IPS-11a (cell line): Measurements from ENCODE around the gene EPN2.

Experiments used
- H3K4me3 ChIP-seq: one replicate; pipeline ENCODE4 v1.5.1; 2013; ENCODE audit warnings: low read depth, low read length, control low read depth

Gene EPN2

GRCh38 chr17:19291646-19292376, 54.6 kb downstream of the EPN2 start:
- no peak overlapping the region for H3K4me3 ChIP-seq

- no peak overlapping the region for H3K4me3 ChIP-seq
Observed at GRCh38 chr17:19292377-19292711, 55.2 kb downstream of the EPN2 start.

- no peak overlapping the region for H3K4me3 ChIP-seq
Observed at GRCh38 chr17:19294443-19294842, 57.3 kb downstream of the EPN2 start.

GRCh38 chr17:19295473-19296135, 58.4 kb downstream of the EPN2 start:
- H3K4me3 ChIP-seq = no peak overlapping the region

GRCh38 chr17:19296786-19297778, 59.9 kb downstream of the EPN2 start:
- no peak overlapping the region for H3K4me3 ChIP-seq

- no peak overlapping the region for H3K4me3 ChIP-seq
Observed at GRCh38 chr17:19298569-19299213, 61.5 kb downstream of the EPN2 start.

GRCh38 chr17:19299214-19299747, 62.1 kb downstream of the EPN2 start:
- H3K4me3 ChIP-seq = no peak overlapping the region

- no peak overlapping the region for H3K4me3 ChIP-seq
Observed at GRCh38 chr17:19299866-19300265, 62.7 kb downstream of the EPN2 start.

- no peak overlapping the region for H3K4me3 ChIP-seq
Observed at GRCh38 chr17:19301274-19301951, 64.2 kb downstream of the EPN2 start.

GRCh38 chr17:19301973-19302372, 64.8 kb downstream of the EPN2 start:
- H3K4me3 ChIP-seq = no peak overlapping the region

GRCh38 chr17:19302791-19303331, 65.7 kb downstream of the EPN2 start:
- no peak overlapping the region for H3K4me3 ChIP-seq

- no peak overlapping the region for H3K4me3 ChIP-seq
Observed at GRCh38 chr17:19303367-19303776, 66.2 kb downstream of the EPN2 start.

GRCh38 chr17:19304209-19304608, 67.0 kb downstream of the EPN2 start:
- H3K4me3 ChIP-seq = no peak overlapping the region

GRCh38 chr17:19304751-19305150, 67.6 kb downstream of the EPN2 start:
- H3K4me3 ChIP-seq = no peak overlapping the region

- H3K4me3 ChIP-seq = no peak overlapping the region
Observed at GRCh38 chr17:19305256-19305655, 68.1 kb downstream of the EPN2 start.

- no peak overlapping the region for H3K4me3 ChIP-seq
Observed at GRCh38 chr17:19305761-19306159, 68.6 kb downstream of the EPN2 start.

- H3K4me3 ChIP-seq = no peak overlapping the region
Observed at GRCh38 chr17:19306160-19307111, 69.3 kb downstream of the EPN2 start.

- no peak overlapping the region for H3K4me3 ChIP-seq
Observed at GRCh38 chr17:19307521-19307920, 70.4 kb downstream of the EPN2 start.

- H3K4me3 ChIP-seq = no peak overlapping the region
Observed at GRCh38 chr17:19308398-19308797, 71.2 kb downstream of the EPN2 start.
